ENCODE measurements around the gene PNLIPRP2.

PNLIPRP2 gene

GRCh38 chr10:116613471-116613870, 7.3 kb upstream of the PNLIPRP2 start:
- no peak for DNase-seq

- DNase-seq = no peak
These were observed 6.0 kb upstream of the PNLIPRP2 start for GRCh38 chr10:116614796-116615195.

DNA sequence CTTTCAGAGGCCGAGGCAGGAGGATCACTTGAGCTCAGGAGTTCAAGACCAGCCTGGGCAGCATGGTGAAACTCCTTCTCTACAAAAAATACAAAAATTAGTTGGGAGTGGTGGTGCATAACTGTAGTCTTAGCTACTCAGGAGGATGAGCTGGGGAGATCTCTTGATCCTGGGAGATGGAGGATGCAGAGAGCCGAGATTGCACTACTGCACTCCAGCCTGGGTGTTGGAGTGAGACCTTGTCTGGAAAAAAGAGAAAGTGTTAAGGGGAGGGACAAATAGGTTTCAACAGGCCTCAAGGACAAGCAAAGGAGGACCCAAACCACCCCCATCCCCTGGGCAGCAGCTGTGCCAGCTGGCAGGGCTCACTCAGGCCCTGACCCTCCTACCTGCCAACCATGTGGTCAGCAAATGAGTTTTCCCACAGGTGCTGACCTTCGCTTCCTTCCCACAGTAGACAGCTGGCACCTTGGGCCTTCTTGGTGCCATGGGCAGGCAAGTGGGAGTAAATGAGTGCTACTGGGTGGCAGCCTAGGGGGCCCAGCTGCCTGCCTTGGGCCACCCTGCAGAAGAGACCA, 5.5 kb upstream of the PNLIPRP2 start:
- no peak for DNase-seq

DNA sequence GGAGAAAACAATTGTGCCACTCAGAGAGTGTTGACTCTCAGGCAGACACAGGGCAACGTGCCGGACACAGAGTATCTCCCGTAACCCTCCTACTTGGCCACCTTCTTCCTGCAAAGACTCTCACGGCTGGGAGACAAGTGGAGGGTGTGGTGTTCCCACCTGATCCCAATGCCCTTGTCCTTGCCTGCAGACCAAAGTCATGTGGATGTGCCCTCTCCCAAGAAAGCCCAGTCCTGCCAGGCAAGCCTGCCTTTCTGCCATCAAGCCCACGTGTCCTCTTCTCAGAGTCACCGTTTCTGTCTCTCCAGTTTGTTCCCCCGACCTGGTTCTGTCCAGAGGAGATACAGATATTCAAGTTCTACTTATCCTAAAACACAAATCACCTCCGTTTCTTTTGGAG, 723 bp downstream of the PNLIPRP2 start:
- DNase-seq = no peak

DNA sequence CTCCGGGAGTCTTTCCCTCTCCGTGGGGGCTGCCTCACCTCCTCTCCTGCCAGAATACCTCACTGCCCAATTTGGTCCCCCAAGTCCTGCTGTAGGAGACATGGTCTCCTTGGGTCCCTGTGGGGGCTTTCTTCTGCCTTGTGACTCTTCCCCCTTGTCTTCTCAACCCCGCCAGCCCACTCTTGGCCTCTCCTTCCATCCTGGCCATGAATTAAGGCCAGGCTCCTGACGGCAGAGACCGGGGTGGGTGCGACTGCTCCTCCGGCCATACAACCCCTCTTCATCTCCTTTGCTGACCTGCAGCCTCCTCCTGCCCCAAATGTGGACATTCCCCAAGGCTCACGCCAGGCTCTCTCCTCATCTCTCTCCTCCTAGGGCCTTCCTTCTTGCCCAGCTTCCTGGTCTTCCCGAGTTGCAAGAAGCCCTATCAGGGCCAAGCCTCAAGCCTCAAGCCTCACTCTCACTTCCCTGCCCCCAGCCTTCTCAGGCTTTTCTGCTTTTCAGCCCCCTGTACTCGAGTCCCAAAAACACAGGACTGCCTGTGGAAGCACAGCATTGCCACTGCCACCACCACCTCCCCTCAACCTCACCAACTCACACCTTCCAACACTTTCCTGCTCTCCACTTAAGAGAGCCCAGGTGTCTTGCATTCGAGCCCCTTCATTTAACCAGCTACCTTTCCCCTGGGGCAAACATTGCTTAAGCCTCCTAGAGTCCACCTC, 1.3 kb downstream of the PNLIPRP2 start:
- no peak for DNase-seq

GRCh38 chr10:116625845-116626244, 5.1 kb downstream of the PNLIPRP2 start:
- no peak for DNase-seq

GRCh38 chr10:116626815-116627214, 6.1 kb downstream of the PNLIPRP2 start:
- DNase-seq = no peak

- no peak for DNase-seq
These were observed 6.7 kb downstream of the PNLIPRP2 start for GRCh38 chr10:116627386-116627933.

DNA sequence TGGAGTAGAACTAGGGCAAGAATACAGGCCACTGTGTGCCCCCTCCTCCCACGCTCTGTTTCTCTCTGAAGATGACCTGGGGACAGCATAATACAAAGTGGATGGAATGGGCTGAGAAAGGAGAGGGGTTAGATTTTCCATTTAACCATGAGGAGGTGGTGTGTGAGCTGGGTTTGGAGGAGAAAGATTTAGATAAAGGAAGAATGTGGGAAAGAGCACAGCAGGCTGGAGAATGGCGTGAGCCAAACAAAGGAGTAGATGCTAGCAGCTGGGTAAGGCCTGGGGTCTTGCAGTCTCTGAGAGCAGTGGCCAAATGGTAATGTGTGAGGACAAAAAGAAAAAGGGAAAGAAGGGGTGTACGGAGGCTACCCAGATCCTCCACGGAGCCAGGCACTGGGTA, 8.6 kb downstream of the PNLIPRP2 start:
- no peak for DNase-seq

DNA sequence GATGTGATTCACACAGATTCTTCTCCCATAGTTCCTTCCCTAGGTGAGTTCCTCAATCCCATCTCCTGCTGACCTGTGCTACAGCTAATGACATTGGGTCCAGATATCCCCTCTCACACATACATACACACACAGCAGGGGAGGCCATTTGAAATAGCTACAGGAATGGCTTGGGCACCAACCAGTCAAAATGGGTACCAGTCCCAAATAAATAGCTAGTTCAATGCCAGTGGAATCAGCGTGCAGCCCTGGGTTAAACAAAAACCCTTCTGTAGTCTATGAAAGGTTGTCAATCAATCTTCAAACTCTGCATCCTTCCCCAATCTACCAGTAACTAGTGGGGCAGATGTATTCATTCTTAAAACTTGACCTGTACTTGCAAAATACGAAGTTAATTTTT, 9.3 kb downstream of the PNLIPRP2 start:
- no peak for DNase-seq

DNA sequence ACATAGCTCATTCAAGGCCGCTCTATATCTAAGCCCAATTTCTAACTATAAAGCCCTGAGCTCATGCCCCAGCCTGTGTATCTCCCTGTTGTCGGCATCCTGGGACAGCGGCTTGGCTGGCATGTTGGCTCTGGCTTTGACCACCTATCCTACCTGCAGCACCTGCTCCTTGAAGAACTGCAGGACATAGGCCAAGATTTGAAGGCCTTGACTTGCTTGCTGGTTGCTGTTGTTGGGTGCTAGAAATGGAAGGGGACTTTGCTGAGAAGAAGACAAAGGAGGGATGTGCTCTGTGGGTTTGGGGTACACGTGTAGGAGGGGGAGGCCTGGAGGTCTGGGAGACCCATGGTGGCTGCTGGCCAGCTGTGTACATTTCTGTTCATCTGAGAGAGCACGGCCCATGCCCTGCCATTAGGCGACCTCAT, 11.1 kb downstream of the PNLIPRP2 start:
- DNase-seq = no peak

DNA sequence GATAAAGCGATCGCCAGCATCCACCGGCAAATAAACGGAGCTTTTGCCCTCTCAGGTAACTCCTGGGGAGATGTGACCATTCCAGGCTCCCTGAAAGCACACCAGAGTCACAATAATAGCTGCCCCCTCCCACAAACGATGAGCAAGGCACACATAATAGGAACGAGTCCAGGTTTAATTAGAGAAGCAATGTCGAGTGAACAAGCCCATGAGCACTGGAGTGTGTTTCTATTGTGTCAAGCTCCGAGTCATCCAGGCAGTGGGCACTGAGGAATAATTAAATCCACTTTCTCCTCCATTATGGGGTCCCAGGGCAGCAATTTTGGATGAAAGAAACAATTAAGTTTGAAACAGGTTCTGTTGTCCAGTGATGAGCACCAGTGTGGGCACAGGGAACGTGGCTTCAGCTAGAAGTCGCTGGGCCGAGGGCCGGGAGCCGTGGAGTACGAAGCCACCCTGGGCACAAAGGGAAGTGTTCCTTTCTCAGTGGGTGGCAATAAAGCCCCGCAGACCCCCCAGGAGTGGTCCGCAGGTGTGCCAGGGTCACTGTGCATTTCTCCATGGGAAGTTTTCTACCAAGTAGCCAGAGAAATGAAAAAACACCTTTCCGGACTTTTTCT, 12.0 kb downstream of the PNLIPRP2 start:
- DNase-seq = no peak

GRCh38 chr10:116633216-116633600, 12.5 kb downstream of the PNLIPRP2 start:
- DNase-seq = no peak

- no peak for DNase-seq
These were observed 13.6 kb downstream of the PNLIPRP2 start for GRCh38 chr10:116634126-116634975.

GRCh38 chr10:116636385-116636784, 15.6 kb downstream of the PNLIPRP2 start:
- DNase-seq = no peak

DNA sequence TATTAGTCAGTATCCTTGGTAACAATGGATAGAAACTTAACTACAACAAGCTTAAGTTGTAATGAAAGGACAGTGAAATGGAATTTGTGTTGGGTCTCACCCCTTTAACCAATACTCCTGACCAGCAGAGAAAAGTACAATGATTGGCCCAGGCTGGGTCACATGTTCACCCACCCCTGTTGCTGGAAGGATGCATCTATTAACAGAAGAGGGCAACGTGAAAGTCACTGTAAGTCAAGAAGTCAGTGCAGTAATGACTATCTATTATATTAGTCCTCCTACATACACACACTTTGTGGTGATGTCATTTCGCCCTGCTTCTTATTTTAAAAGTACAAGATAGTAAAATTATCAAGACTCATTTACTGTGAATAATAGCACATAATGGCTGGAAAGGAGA, 16.2 kb downstream of the PNLIPRP2 start:
- no peak for DNase-seq

DNA sequence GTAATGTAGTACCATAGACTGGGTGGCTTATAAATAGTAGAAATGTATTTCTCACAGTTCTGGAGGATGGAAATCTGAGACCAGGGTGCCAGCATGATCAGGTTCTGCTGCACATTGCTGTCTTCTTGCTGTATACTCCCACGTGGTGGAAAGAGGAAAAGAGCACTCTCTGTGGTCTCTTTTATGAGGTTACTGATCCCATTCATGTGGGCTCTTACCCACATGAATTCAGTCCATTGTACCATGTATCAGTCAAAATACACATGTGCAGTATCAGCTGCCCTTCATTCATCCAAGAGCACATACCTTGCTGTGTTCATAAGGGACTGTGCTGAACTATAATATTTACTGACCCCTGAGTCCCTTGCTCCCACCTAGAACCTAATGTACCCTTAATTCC, 17.1 kb downstream of the PNLIPRP2 start:
- no peak for DNase-seq

GRCh38 chr10:116646502-116646901, 25.7 kb downstream of the PNLIPRP2 start:
- DNase-seq = no peak

- no peak for DNase-seq
These were observed 28.1 kb downstream of the PNLIPRP2 start for GRCh38 chr10:116648903-116649302.

- no peak for DNase-seq
These were observed 33.1 kb downstream of the PNLIPRP2 start for GRCh38 chr10:116653885-116654284.

DNA sequence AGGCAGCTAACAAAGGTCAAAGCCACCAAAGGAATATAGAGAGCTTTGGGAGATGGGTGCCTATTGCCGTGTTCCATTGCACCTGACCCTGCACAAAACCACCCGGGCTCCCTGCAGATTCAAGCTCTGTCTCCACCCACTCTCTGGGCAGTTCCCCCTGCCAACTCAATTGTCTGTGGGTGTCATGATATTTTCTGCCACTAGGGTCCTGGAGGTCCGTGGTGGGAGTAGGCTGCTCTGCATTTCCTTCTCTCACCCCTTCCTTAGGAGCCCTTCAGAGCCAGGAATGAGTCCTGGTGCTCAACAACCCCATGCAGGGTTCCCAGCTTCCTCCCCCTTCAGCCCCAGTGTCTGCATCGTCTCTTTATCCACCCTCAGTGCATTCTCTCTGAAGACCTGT, 34.1 kb downstream of the PNLIPRP2 start:
- no peak for DNase-seq

GRCh38 chr10:116655568-116655967, 34.8 kb downstream of the PNLIPRP2 start:
- DNase-seq = no peak

- no peak for DNase-seq
These were observed 35.3 kb downstream of the PNLIPRP2 start for GRCh38 chr10:116656044-116656443.
